HUDEP-2 (cell line): ENCODE results near the gene SCGB1A1.

Experiments
- DNase-seq, 76 experiments: peaks; one replicate each; lab custom pipeline; 2025; ENCODE audit not compliant: unreplicated experiment in 76 of 76; lab: John Stamatoyannopoulos, UW

SCGB1A1 gene

DNA sequence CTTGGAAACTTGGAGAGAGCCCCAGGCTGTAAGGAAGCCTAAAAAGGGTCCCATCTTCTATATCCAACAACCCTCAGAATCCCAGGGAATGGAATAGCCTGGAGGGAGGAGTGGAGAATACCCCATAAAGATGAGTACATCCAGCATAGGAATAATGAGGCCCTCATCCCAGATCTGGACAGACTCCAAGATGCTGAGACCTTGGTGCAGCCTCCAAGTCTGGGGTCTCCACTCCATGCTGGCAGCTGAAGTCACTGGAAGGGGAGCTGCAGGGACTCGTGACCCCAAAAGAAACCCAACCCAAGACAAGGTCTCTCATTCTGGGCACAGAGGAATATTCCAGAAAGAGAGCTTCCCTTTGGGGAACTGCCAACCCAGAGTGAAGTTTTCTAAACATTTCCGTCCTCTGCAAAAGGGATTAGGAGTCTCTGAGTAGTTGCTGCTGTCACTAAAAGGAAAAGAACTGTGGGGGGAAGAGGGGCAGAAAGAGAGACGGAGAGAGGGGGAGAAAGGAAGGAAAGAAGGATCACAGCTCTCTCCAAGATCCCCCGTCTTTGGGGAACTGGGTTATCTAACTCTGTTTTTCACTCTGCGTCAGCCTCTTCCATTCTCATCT lies 589 bp downstream of the SCGB1A1 start:
- DNase-seq: no peak

- DNase-seq: no peak
Observed at GRCh38 chr11:62419943-62420342, 1.1 kb downstream of the SCGB1A1 start.

- no peak for DNase-seq
Observed at GRCh38 chr11:62420882-62421281, 2.0 kb downstream of the SCGB1A1 start.

DNA sequence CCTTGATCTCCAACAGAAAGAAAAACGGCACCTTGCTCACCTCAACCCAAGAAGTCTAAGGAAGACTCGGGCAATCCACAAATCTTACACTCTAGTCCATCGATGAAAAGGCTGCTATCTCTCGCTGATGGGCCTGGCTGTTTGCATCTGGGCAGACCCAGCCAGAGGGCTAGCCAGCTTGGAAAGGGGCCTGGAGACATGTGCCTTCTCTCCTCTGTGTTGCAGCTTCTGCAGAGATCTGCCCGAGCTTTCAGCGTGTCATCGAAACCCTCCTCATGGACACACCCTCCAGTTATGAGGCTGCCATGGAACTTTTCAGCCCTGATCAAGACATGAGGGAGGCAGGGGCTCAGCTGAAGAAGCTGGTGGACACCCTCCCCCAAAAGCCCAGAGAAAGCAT lies 3.2 kb downstream of the SCGB1A1 start:
- peak in 1 of 76 experiments; percentile 18 for DNase-seq

- no peak for DNase-seq
Observed at GRCh38 chr11:62423012-62423411, 4.2 kb downstream of the SCGB1A1 start.

- peak in 10 of 76 experiments; percentile 7 to 37 (median 22) for DNase-seq
Observed at GRCh38 chr11:62427630-62428233, 8.9 kb downstream of the SCGB1A1 start.

GRCh38 chr11:62428871-62429560 lies 10.2 kb downstream of the SCGB1A1 start:
- no peak for DNase-seq

DNA sequence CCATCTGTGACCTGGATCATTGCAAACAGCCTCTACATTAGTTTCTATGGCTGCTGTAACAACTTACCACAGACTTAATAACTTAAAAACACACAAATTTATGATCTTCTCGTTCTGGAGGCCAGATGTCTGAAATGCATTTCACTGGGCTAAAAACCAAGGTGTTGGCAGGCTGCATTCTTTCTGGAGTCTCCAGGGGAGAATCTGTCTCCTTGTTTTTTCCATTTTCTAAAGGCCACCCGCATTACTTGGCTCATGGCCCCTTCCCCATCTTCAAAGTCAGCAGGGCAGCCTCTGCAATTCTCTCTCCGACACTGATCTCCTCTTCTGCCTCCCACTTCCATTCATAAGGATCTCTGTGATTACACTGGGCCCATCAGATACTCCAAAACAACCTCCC lies 11.6 kb downstream of the SCGB1A1 start:
- DNase-seq: no peak

GRCh38 chr11:62431171-62431901 lies 12.5 kb downstream of the SCGB1A1 start:
- peak in 1 of 76 experiments; percentile 4 for DNase-seq

- no peak for DNase-seq
Observed at GRCh38 chr11:62432695-62433094, 13.9 kb downstream of the SCGB1A1 start.

GRCh38 chr11:62433141-62433903 lies 14.5 kb downstream of the SCGB1A1 start:
- DNase-seq: no peak

DNA sequence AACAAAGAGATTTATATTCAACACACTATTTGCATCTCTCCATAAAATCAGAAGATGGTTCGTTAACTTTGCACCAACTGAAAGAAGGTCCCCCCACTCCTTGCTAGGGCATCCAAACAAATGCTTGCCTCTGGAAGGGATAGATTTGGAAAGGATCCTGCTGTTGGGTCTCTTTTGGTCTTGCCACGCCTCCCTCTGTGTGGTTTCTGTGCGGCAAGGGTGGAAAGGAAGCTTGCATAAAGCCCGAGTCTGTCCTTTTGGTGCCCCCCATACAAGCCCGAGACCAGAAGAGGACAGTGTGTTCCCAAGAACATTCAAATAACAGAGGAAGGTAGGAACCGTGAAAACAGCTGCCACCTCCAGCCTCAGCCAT lies 15.1 kb downstream of the SCGB1A1 start:
- no peak for DNase-seq

- peak in 4 of 76 experiments; percentile 4 to 27 (median 10) for DNase-seq
Observed at GRCh38 chr11:62435846-62436660, 17.2 kb downstream of the SCGB1A1 start.

DNA sequence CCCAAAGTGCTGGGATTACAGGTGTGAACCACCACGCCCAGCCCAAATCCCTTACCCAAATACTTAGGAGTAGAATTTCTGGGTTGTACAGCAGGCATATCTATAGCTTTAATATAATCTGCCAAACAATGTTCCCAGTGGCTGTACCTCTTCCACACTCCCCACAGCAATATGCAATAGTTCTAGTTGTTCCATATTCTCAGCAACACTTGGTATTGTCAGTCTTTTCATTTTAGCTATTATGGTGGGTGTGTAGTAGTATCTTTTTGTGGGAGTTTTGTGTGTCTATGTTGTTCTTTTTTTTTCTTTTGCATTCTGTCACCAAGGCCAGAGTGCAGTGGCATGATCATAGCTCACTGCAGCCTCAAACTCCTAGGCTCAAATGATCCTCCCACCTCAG lies 18.8 kb downstream of the SCGB1A1 start:
- DNase-seq: no peak

DNA sequence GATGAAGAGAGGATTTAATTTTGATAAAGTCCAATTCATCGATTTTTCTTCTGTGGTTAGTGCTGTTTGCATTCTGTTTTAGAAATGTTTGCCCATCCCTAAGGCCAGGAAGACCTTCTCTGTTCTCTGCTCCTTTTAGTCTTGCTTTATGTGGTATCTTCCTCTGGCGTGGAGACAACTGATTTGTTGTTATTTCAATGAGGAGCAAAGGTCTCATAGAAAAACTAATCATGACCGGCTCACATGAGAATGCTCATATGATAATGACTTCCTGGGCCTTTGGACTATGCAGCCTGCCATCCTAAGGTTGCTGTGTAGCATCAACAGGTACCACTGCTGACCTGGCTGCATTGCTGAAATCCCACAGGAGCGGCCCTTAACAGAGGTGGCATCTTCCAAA lies 19.8 kb downstream of the SCGB1A1 start:
- no peak for DNase-seq

- no peak for DNase-seq
Observed at GRCh38 chr11:62439785-62440602, 21.2 kb downstream of the SCGB1A1 start.

GRCh38 chr11:62443390-62444235 lies 24.8 kb downstream of the SCGB1A1 start:
- peak in 5 of 76 experiments; percentile 11 to 32 (median 21) for DNase-seq

DNA sequence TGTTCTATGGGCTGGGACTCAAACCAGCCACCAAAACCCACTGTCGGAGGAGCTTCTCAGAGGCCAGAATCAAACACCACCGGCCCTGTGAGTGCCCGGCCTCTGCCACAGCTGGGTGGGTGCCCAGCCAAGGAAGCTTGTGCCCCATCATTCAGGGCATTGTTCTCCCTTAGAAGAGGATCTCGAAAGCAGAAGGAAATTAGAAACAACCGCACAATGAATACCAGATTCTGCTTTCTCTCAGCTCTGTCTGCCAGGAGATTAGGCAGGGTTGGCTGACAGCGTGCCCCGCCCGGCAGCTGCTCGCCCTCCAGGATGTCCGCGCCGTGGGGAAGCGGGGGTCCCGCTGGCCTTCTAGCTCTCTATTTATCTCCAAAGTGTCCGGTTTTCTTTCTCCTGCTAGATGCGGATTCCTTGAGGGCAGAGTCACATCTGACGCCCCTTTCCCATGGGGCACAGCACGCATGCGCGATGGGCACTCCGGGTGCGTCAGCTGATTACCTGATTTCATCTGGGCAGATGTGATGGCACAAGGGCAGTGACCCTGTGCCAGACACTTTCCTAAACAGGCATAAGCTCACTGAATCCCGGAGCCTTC lies 25.5 kb downstream of the SCGB1A1 start:
- peak in 55 of 76 experiments; percentile 3 to 71 (median 43) for DNase-seq
